Liver (tissue), 9 donors: ENCODE data around the gene IGF2BP1. TPM values are rescaled to one million over a fixed set of nuclear protein-coding genes. Genes with fewer than 3 reads are reported as not detected.

ENCODE experiments used
- DNase-seq: peaks from one replicate; pipeline ENCODE4 v3.0.0-alpha.2; 2017; ENCODE audit warnings: low spot score
- H3K27ac ChIP-seq, 2 donors: one replicate each; pipeline ENCODE4 v1.7.0; 2013; ENCODE audit warnings: inconsistent platforms in 2 of 2, low read length in 2 of 2, control low read depth in 1 of 2, low read depth in 1 of 2, mild to moderate bottlenecking in 1 of 2
- H3K27me3 ChIP-seq, 4 donors: one replicate each; pipeline versions ENCODE4 v1.6.1 to v1.7.0; 2013; ENCODE audit warnings: low read length in 3 of 4, inconsistent platforms in 1 of 4, mild to moderate bottlenecking in 1 of 4, moderate library complexity in 1 of 4; ENCODE audit not compliant: control insufficient read depth in 4 of 4, insufficient read depth in 4 of 4
- H3K36me3 ChIP-seq, 4 donors: one replicate each; pipeline versions ENCODE4 v1.6.1 to v1.7.0; 2013; ENCODE audit warnings: low read length in 3 of 4, mild to moderate bottlenecking in 3 of 4, low read depth in 1 of 4, moderate library complexity in 1 of 4; ENCODE audit not compliant: control insufficient read depth in 4 of 4, insufficient read depth in 3 of 4
- H3K4me1 ChIP-seq, 4 donors: one replicate each; pipeline versions ENCODE4 v1.6.1 to v1.7.0; 2013; ENCODE audit warnings: low read length in 3 of 4, mild to moderate bottlenecking in 3 of 4, moderate library complexity in 1 of 4; ENCODE audit not compliant: control insufficient read depth in 4 of 4, insufficient read depth in 4 of 4
- H3K4me3 ChIP-seq, 3 donors: one replicate each; pipeline versions ENCODE4 v1.6.1 to v1.7.0; 2013; ENCODE audit warnings: low read length in 3 of 3, control low read depth in 1 of 3, low read depth in 1 of 3, mild to moderate bottlenecking in 1 of 3
- H3K9ac ChIP-seq, 2 donors: one replicate each; pipeline ENCODE4 v1.7.0; 2013; ENCODE audit warnings: low read length in 2 of 2, mild to moderate bottlenecking in 2 of 2, moderate library complexity in 2 of 2, control low read depth in 1 of 2, low read depth in 1 of 2
- H3K9me3 ChIP-seq, 4 donors: one replicate each; pipeline versions ENCODE4 v1.6.1 to v1.7.0; 2013; ENCODE audit warnings: low read length in 3 of 4; ENCODE audit not compliant: control insufficient read depth in 4 of 4
- FOXA1 ChIP-seq: IDR thresholded peaks from 2 replicates; pipeline ENCODE4 v1.6.1; 2016; ENCODE audit warnings: antibody characterized with exemption
- FOXA2 ChIP-seq: IDR thresholded peaks from 2 replicates; pipeline ENCODE4 v1.6.1; 2016; ENCODE audit warnings: antibody characterized with exemption
- GABPA ChIP-seq, 2 donors: IDR thresholded peaks in 1 of 2; conservative IDR thresholded peaks in 1 of 2; 2 replicates each; pipeline ENCODE4 v1.6.1; 2016; ENCODE audit warnings: antibody characterized with exemption in 2 of 2, mild to moderate bottlenecking in 1 of 2, moderate library complexity in 1 of 2
- HNF4A ChIP-seq, 2 donors: conservative IDR thresholded peaks; 2 replicates each; pipeline ENCODE4 v1.6.1; 2016; ENCODE audit warnings: antibody characterized with exemption in 2 of 2, mild to moderate bottlenecking in 2 of 2
- HNF4G ChIP-seq: IDR thresholded peaks from 2 replicates; pipeline ENCODE4 v1.6.1; 2016; ENCODE audit warnings: antibody characterized with exemption
- JUND ChIP-seq, 2 donors: IDR thresholded peaks; 2 replicates each; pipeline ENCODE4 v1.6.1; 2016; ENCODE audit warnings: antibody characterized with exemption in 2 of 2
- NR2F2 ChIP-seq: IDR thresholded peaks from 2 replicates; pipeline ENCODE4 v1.6.1; 2016; ENCODE audit warnings: antibody characterized with exemption
- RAD21 ChIP-seq, 2 donors: IDR thresholded peaks; 2 replicates each; pipeline ENCODE4 v1.6.1; 2016; ENCODE audit warnings: antibody characterized with exemption in 2 of 2, mild to moderate bottlenecking in 2 of 2
- RXRA ChIP-seq, 2 donors: IDR thresholded peaks; 2 replicates each; pipeline ENCODE4 v1.6.1; 2017 to 2018; ENCODE audit warnings: antibody characterized with exemption in 2 of 2, mild to moderate bottlenecking in 1 of 2
- SP1 ChIP-seq: IDR thresholded peaks from 2 replicates; pipeline ENCODE4 v1.6.1; 2018; ENCODE audit warnings: antibody characterized with exemption, mild to moderate bottlenecking
- TAF1 ChIP-seq: conservative IDR thresholded peaks from 2 replicates; pipeline ENCODE4 v1.6.1; 2016; ENCODE audit warnings: antibody characterized with exemption, mild to moderate bottlenecking
- YY1 ChIP-seq: IDR thresholded peaks from 2 replicates; pipeline ENCODE4 v1.6.1; 2016; ENCODE audit warnings: antibody characterized with exemption, mild to moderate bottlenecking
- WGBS: extraction: QIAGEN DNeasy Blood & Tissue Kit; methylation state at CpG from one replicate; pipeline ENCODE4 v1.1.7; 2013; 5-methylcytosine and 5-hydroxymethylcytosine counted together
- polyA plus RNA-seq, 2 donors: library from polyadenylated mRNA; stranded (reverse) in 1 of 2; unstranded in 1 of 2; fragments of 200-250 nt in 1 of 2; fragments of >200 nt in 1 of 2; fragmentation: Nextera tagmentation in 1 of 2; extraction: Ambion mirVana in 1 of 2; gene quantifications; one replicate each; pipeline versions ENCODE4 v1.2.1 to v1.2.3, GENCODE V29; 2013 to 2015
- total RNA-seq, 2 donors: library from RNA; depleted of rRNA; stranded (reverse); fragments of >200 nt; gene quantifications; one replicate each; pipeline ENCODE4 v1.2.3, GENCODE V29; 2014
- TF ChIP-seq, protein P1 (sequence below): IDR thresholded peaks from 2 replicates; pipeline ENCODE4 v1.6.1; 2016; ENCODE audit warnings: antibody characterized with exemption
- TF ChIP-seq, protein P2 (sequence below): fragments of 150-350 bp; IDR thresholded peaks from 2 replicates; pipeline ENCODE4 v1.5.1; 2017; ENCODE audit warnings: improper control_type of control experiment, low read depth, low read length; ENCODE audit not compliant: missing input control
- TF ChIP-seq, protein P3 (sequence below): IDR thresholded peaks from 2 replicates; pipeline ENCODE4 v1.6.1; 2016; ENCODE audit warnings: antibody characterized with exemption, mild to moderate bottlenecking
- donor health status: healthy.
- donor health status: healthy.
- donor health status: healthy.
- donor health status: healthy.
- donor health status: healthy.

Gene IGF2BP1
- total and polyA plus RNA-seq, 4 donors = 22.6 TPM; not detected in 3

DNA sequence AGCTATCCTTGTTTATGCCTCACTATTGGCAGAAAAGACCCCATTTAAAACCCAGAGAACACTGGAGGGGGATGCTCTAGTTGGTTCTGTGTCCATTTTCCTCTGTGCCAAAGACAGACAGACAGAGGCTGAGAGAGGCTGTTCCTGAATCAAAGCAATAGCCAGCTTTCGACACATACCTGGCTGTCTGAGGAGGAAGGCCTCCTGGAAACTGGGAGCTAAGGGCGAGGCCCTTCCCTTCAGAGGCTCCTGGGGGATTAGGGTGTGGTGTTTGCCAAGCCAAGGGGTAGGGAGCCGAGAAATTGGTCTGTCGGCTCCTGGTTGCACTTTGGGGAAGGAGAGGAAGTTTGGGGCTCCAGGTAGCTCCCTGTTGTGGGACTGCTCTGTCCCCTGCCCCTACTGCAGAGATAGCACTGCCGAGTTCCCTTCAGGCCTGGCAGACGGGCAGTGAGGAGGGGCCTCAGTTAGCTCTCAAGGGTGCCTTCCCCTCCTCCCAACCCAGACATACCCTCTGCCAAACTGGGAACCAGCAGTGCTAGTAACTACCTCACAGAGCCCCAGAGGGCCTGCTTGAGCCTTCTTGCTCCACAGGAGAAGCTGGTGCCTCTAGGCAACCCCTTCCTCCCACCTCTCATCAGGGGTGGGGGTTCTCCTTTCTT is 56.1 kb downstream of the IGF2BP1 start:
- 83% methylated on average over 6 of the region's 6 CpGs for WGBS
- TF ChIP-seq RAD21 (IDR thresholded peaks at IDR 0.05) = no peak
- Histone ChIP-seq H3K4me1 (no peaks in the 10 kb centered on the region), H3K4me3 (no peak overlapping the region), H3K27me3 (peaks cover 0 to 7% (median 0%) of the 10 kb centered on the region in 4 donors), H3K27ac (no peak overlapping the region), H3K9me3 (no peaks in the 10 kb centered on the region), H3K36me3 (no peaks in the 10 kb centered on the region), H3K9ac (no peak overlapping the region)
- DNase-seq = no peak

DNA sequence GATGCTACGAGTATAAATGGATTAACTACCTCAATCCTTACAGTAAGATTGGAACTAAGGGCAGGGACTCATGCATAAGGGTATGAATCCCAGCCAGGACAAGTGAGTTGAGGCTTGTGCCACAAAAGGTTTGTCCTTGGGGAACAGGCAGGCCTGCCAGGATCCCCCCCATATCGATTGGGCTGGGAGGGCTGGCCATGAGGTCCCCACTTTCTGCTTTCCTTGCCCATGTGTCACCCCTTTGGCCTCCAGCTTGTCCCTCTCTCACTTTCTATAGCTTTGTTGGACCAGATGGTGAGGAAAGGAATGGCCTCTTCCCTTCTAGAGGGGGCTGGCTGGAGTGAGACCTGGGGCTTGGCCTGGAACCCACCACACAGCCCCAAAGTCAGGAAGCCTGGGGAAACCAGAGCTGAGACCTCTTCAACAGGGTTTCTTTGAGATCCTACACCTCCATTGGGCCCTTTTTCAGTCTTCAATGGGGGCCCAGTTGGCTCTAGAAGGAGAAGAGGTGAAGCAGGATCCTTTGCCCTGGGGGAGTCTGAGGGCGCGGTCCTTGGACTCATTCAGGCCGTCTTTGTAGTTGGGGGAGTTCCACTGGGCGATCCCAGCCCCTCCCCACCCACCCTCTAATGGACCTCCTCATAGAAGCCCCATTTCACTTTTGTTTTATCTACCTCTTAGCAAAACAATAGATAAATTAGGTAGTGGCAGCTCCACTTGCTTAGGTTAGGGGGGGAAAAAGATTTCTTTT is 57.3 kb downstream of the IGF2BP1 start:
- TF ChIP-seq, protein P1, sequence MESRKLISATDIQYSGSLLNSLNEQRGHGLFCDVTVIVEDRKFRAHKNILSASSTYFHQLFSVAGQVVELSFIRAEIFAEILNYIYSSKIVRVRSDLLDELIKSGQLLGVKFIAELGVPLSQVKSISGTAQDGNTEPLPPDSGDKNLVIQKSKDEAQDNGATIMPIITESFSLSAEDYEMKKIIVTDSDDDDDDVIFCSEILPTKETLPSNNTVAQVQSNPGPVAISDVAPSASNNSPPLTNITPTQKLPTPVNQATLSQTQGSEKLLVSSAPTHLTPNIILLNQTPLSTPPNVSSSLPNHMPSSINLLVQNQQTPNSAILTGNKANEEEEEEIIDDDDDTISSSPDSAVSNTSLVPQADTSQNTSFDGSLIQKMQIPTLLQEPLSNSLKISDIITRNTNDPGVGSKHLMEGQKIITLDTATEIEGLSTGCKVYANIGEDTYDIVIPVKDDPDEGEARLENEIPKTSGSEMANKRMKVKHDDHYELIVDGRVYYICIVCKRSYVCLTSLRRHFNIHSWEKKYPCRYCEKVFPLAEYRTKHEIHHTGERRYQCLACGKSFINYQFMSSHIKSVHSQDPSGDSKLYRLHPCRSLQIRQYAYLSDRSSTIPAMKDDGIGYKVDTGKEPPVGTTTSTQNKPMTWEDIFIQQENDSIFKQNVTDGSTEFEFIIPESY = no peak
- TF ChIP-seq FOXA1 (no peak), HNF4G (no peak), FOXA2 (no peak)
- Histone ChIP-seq H3K4me1 (no peaks in the 10 kb centered on the region), H3K4me3 (no peak overlapping the region), H3K9ac (no peak overlapping the region), H3K9me3 (no peaks in the 10 kb centered on the region), H3K36me3 (no peaks in the 10 kb centered on the region), H3K27ac (no peak overlapping the region), H3K27me3 (peaks cover 0 to 2% (median 0%) of the 10 kb centered on the region in 4 donors)
- WGBS = 89% methylated on average over 6 of the region's 6 CpGs
- DNase-seq = no peak

DNA sequence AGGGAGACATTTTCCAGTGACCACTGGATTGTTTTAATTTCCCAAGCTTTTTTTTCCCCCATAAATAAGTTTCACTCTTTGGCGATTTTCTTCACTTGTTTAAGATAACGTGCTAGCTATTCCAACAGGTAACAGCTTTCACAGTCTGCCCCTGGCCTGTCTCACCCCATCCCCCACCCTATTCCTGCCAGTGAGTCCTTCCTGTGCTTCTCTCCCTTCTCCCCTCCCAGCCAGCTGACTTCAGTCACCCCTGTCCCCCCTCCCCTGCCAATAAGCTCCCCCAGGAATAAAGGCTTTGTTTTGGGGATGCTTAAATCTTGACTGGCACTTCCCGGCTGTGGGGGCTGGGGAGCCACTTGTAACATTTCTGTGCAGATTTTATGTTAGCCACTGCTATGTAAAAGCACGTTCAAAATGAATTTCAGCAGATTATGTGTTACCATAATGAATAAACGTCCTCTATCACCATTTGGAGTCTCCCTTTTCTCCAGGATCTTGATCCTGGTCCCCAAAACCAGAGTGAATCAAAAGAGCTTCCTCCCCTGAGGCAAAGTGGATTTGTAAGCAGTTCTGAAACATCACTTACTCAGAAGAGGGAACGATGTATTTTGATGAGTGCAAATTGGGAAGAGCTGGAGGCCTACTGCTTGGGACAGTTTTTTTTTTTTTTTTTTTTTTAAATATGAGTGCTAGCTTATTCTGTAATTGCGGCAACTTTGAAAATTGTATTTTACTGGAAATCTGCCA is 58.2 kb downstream of the IGF2BP1 start:
- H3K9ac ChIP-seq = no peak overlapping the region
- H3K36me3 ChIP-seq = no peaks in the 10 kb centered on the region
- peaks cover 0 to 2% (median 0%) of the 10 kb centered on the region in 4 donors for H3K27me3 ChIP-seq
- DNase-seq = no peak
- 76% methylated on average over 7 of the region's 7 CpGs for WGBS
- no peak overlapping the region for H3K4me3 ChIP-seq
- no peak overlapping the region for H3K27ac ChIP-seq
- no peaks in the 10 kb centered on the region for H3K9me3 ChIP-seq
- no peaks in the 10 kb centered on the region for H3K4me1 ChIP-seq
- TF ChIP-seq RXRA (IDR thresholded peaks at IDR 0.05) (no peak), FOXA1 (no peak), HNF4A (conservative IDR thresholded peaks at IDR 0.05) (no peak), YY1 (no peak), NR2F2 (no peak), FOXA2 (no peak), RAD21 (IDR thresholded peaks at IDR 0.05) (no peak), SP1 (no peak), JUND (IDR thresholded peaks at IDR 0.05) (no peak), TAF1 (no peak), HNF4G (no peak), GABPA (IDR thresholded peaks at IDR 0.05 in 1 of 2, conservative IDR thresholded peaks at IDR 0.05 in 1 of 2) (no peak)
- TF ChIP-seq, protein P2, sequence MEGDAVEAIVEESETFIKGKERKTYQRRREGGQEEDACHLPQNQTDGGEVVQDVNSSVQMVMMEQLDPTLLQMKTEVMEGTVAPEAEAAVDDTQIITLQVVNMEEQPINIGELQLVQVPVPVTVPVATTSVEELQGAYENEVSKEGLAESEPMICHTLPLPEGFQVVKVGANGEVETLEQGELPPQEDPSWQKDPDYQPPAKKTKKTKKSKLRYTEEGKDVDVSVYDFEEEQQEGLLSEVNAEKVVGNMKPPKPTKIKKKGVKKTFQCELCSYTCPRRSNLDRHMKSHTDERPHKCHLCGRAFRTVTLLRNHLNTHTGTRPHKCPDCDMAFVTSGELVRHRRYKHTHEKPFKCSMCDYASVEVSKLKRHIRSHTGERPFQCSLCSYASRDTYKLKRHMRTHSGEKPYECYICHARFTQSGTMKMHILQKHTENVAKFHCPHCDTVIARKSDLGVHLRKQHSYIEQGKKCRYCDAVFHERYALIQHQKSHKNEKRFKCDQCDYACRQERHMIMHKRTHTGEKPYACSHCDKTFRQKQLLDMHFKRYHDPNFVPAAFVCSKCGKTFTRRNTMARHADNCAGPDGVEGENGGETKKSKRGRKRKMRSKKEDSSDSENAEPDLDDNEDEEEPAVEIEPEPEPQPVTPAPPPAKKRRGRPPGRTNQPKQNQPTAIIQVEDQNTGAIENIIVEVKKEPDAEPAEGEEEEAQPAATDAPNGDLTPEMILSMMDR = no peak
- TF ChIP-seq, protein P1 = no peak
- TF ChIP-seq, protein P3, sequence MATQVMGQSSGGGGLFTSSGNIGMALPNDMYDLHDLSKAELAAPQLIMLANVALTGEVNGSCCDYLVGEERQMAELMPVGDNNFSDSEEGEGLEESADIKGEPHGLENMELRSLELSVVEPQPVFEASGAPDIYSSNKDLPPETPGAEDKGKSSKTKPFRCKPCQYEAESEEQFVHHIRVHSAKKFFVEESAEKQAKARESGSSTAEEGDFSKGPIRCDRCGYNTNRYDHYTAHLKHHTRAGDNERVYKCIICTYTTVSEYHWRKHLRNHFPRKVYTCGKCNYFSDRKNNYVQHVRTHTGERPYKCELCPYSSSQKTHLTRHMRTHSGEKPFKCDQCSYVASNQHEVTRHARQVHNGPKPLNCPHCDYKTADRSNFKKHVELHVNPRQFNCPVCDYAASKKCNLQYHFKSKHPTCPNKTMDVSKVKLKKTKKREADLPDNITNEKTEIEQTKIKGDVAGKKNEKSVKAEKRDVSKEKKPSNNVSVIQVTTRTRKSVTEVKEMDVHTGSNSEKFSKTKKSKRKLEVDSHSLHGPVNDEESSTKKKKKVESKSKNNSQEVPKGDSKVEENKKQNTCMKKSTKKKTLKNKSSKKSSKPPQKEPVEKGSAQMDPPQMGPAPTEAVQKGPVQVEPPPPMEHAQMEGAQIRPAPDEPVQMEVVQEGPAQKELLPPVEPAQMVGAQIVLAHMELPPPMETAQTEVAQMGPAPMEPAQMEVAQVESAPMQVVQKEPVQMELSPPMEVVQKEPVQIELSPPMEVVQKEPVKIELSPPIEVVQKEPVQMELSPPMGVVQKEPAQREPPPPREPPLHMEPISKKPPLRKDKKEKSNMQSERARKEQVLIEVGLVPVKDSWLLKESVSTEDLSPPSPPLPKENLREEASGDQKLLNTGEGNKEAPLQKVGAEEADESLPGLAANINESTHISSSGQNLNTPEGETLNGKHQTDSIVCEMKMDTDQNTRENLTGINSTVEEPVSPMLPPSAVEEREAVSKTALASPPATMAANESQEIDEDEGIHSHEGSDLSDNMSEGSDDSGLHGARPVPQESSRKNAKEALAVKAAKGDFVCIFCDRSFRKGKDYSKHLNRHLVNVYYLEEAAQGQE = no peak
